Activated T-cell treated with anti-CD3 and anti-CD28 coated beads, Interleukin-2, amount 50 U/mL, for 4 hours (primary cell): ENCODE data around the gene PRSS36. TPM values are rescaled to one million over a fixed set of nuclear protein-coding genes. Genes with fewer than 3 reads are reported as not detected.
"Not testable (repeated sequence)": the region's sequence is repeated elsewhere in the genome, so short reads cannot be mapped to it uniquely, and the experiment has no call there.

Source experiments
- ATAC-seq, 2 donors: fragments of 200-7000 bp; cut with Tn5 transposase; one replicate each; pipeline ENCODE4 v1.10.0; 2021
- DNase-seq: peaks from one replicate; pipeline ENCODE4 v3.0.0-alpha.2; 2020
- H3K27me3 Mint-ChIP-seq: one replicate; pipeline ENCODE4 v1.8.0; 2021; ENCODE audit warnings: low read depth, mixed read lengths
- H3K36me3 Mint-ChIP-seq: one replicate; pipeline ENCODE4 v1.8.0; 2022; ENCODE audit warnings: mixed read lengths; ENCODE audit not compliant: insufficient read depth
- H3K4me1 Mint-ChIP-seq: one replicate; pipeline ENCODE4 v1.8.0; 2021; ENCODE audit warnings: low read depth, mixed read lengths
- H3K4me3 Mint-ChIP-seq: one replicate; pipeline ENCODE4 v1.8.0; 2021; ENCODE audit warnings: mild to moderate bottlenecking, moderate library complexity, mixed read lengths
- H3K9me3 Mint-ChIP-seq: one replicate; pipeline ENCODE4 v1.8.0; 2021; ENCODE audit warnings: mixed read lengths
- total RNA-seq, 3 donors: library from RNA; stranded (reverse); gene quantifications; one replicate each; pipeline ENCODE4 v1.2.1, GENCODE V29; 2021

PRSS36 gene
- total RNA-seq, 3 donors from 2014 or later: 0.40 to 0.78 TPM; not detected in 1

DNA sequence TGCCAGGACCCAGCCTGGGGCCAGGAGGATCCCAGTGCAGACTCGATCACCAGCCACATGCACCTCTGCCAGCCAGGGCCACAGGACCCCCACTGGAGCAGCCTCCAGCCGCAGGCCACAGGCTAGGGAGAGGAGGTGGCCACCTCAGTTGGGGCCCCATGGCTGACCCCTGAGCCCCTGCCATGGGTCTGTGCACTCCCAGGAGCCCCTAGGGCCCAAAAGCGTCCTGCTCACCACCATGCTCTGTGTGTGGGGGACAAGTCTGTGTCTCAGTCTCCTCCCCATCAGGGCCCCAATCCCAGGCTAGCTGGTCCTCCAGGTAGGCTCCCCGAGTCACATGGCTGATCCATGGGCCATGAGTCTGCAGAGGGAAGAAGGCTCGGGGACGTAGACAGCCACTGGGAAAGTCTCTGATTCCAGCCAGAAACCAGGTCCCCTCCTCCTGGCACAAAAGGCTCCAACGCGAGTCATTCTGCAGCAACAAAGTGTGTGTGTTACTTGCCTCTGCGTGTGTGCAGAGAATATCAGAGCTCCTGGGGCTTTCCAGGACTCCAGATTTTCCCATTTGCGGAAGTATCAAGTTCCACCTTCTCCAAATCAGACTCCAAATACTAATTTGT is 8.3 kb downstream of the PRSS36 start:
- H3K36me3 Mint-ChIP-seq: no peaks in the 10 kb centered on the region

GRCh38 chr16:31141071-31141469 is 8.8 kb downstream of the PRSS36 start:
- not testable (repeated sequence) for DNase-seq, ATAC-seq, H3K9me3 Mint-ChIP-seq, H3K36me3 Mint-ChIP-seq, H3K4me1 Mint-ChIP-seq, H3K4me3 Mint-ChIP-seq, H3K27me3 Mint-ChIP-seq

More for the DNA sequence above, 8.3 kb downstream of the PRSS36 start:
- ATAC-seq: no peak
- peak overlapping the region; percentile 46 for H3K4me3 Mint-ChIP-seq
- H3K9me3 Mint-ChIP-seq: no peaks in the 10 kb centered on the region
- no peaks in the 10 kb centered on the region for H3K27me3 Mint-ChIP-seq
- DNase-seq: no peak
- H3K4me1 Mint-ChIP-seq: peaks cover 6% of the 10 kb centered on the region

- Mint-ChIP-seq H3K4me1 (peaks cover 5% of the 10 kb centered on the region), H3K4me3 (no peak overlapping the region), H3K27me3 (no peaks in the 10 kb centered on the region), H3K9me3 (no peaks in the 10 kb centered on the region), H3K36me3 (no peaks in the 10 kb centered on the region)
- no peak for DNase-seq
- ATAC-seq: no peak
These were observed 11.0 kb downstream of the PRSS36 start for GRCh38 chr16:31138621-31139578.

GRCh38 chr16:31136822-31137499 is 12.9 kb downstream of the PRSS36 start:
- H3K27me3 Mint-ChIP-seq, ATAC-seq, H3K36me3 Mint-ChIP-seq, H3K4me3 Mint-ChIP-seq, H3K9me3 Mint-ChIP-seq, H3K4me1 Mint-ChIP-seq, DNase-seq: not testable (repeated sequence)

- no peaks in the 10 kb centered on the region for H3K4me1 Mint-ChIP-seq
- H3K4me3 Mint-ChIP-seq: no peak overlapping the region
- no peaks in the 10 kb centered on the region for H3K9me3 Mint-ChIP-seq
- no peak for DNase-seq
- ATAC-seq: no peak
- H3K36me3 Mint-ChIP-seq: no peaks in the 10 kb centered on the region
- no peaks in the 10 kb centered on the region for H3K27me3 Mint-ChIP-seq
These were observed 13.6 kb downstream of the PRSS36 start for GRCh38 chr16:31136287-31136662.

- ATAC-seq (no peak), DNase-seq (no peak)
- H3K4me1 Mint-ChIP-seq: no peaks in the 10 kb centered on the region
- H3K9me3 Mint-ChIP-seq: no peaks in the 10 kb centered on the region
- peaks cover 3% of the 10 kb centered on the region for H3K36me3 Mint-ChIP-seq
- no peaks in the 10 kb centered on the region for H3K27me3 Mint-ChIP-seq
- H3K4me3 Mint-ChIP-seq: no peak within 1 kb of the TSS
These were observed 14.2 kb downstream of the PRSS36 start, which contains the start of gene PRSS8 for GRCh38 chr16:31135535-31136286. TSS of gene PRSS8 (minus strand) at chr16:31135727. CDS start at chr16:31135498, 229 bp downstream.

DNA sequence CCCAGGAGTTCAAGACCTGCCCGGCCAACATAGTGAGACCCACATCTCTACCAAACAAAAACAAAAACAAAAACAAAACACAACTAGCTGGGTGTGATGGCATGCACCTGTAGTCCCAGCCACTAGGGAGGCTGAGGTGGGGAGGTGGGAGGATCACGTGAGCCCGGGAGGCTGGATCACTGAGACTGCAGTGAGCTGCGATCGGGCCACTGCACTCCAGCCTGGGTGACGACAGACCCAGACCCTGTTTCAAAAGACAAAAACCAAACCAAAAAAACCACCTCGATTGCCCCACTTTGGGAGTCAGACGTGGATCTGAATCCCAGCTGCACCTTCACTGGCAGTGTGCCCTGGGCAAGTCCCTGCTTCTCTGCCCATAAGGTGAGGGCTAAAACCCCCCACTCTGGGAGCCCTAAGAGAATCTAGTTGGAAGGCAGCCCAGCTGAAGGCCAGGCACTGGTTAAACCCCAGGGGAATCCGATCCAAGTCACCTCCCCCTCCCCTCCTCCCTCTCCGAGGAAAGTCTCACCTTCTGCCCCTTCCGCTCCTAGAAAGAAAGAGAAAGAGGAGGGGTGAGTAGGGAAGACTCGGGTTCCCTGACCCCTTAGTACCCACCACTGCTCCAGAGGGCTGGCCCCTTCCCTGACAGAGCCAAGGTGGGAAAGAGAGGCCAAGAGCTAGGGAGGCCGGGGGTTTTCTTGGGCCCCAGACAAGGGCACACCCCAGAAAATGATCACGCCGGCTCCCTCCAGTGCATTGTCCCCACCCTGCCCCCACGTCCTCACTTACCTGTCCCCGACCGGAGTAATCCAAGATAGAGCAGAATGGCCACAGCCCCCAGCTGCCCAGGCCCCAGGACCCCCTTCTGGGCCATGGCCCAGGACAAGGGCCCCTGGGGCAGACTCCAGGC is 15.0 kb downstream of the PRSS36 start:
- no peak for DNase-seq
- Mint-ChIP-seq H3K9me3 (no peaks in the 10 kb centered on the region), H3K36me3 (peaks cover 4% of the 10 kb centered on the region), H3K4me3 (no peak overlapping the region), H3K27me3 (no peaks in the 10 kb centered on the region), H3K4me1 (no peaks in the 10 kb centered on the region)
- ATAC-seq: no peak

- H3K27me3 Mint-ChIP-seq: no peaks in the 10 kb centered on the region
- H3K36me3 Mint-ChIP-seq: peaks cover 4% of the 10 kb centered on the region
- H3K4me1 Mint-ChIP-seq: no peaks in the 10 kb centered on the region
- H3K4me3 Mint-ChIP-seq: no peak overlapping the region
- no peak for ATAC-seq
- no peak for DNase-seq
- no peaks in the 10 kb centered on the region for H3K9me3 Mint-ChIP-seq
These were observed 15.7 kb downstream of the PRSS36 start for GRCh38 chr16:31134091-31134571.

- Mint-ChIP-seq H3K4me3 (no peak overlapping the region), H3K9me3 (no peaks in the 10 kb centered on the region), H3K27me3 (no peaks in the 10 kb centered on the region), H3K4me1 (no peaks in the 10 kb centered on the region), H3K36me3 (peaks cover 4% of the 10 kb centered on the region)
- ATAC-seq (no peak), DNase-seq (no peak)
These were observed 16.8 kb downstream of the PRSS36 start for GRCh38 chr16:31133046-31133501.

DNA sequence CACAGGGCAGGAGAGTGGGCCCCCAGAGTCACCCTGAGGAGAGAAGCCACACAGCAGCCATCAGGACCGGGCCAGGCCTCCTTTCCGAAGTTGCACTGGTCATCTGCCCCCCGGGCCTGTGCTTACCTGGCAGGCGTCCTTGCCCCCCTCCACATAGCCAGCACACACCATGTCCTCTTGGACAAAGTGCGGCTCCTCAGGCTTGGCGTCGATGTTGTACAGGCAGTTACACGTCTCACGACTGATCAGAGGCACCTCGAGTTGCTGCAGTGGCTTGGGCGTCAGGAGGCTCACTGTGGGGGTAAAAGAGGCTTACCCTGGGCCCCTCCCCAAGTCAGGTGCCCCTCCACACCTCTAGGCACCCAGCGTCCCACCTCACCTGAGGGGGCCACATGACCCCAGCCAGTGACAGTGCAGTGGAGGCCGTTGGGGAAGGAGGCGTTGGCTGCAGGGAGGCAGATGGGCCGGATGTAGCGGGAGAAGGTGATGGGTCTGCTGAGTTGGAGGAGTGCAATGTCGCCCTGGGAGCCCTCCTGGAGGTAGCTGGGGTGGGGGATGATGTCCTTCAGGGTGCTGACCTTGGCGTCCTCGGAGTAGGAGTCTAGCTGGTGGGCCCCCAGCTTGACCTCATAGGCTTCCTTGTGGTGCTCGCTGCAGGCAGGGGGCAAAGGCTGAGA is 17.4 kb downstream of the PRSS36 start:
- DNase-seq: no peak
- Mint-ChIP-seq H3K9me3 (no peaks in the 10 kb centered on the region), H3K36me3 (peaks cover 10% of the 10 kb centered on the region), H3K4me3 (no peak overlapping the region), H3K4me1 (no peaks in the 10 kb centered on the region), H3K27me3 (no peaks in the 10 kb centered on the region)
- ATAC-seq: no peak

DNA sequence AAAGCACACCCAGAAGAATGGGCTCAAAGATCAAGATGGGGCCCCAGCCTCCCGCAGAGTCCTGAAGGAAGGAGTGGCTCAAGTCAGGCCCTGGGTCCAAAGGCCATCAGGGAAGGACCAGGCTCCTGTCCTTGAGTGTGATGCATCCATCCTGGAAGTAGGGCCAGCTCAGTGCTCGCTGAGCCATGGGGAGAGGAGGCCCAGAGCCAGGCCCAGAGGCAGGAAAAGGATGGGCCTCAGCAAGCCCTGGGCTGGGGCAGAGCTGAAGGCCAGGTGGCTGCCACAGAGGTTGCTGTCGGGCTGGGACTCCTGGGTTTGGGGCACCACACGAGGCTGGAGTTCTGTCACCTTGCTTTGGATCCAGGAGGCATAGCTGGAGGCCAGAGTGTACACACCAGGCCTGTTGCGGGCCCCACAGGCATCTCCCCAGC is 18.0 kb downstream of the PRSS36 start:
- H3K9me3 Mint-ChIP-seq: no peaks in the 10 kb centered on the region
- H3K4me3 Mint-ChIP-seq: no peak overlapping the region
- ATAC-seq (no peak), DNase-seq (no peak)
- no peaks in the 10 kb centered on the region for H3K27me3 Mint-ChIP-seq
- H3K4me1 Mint-ChIP-seq: no peaks in the 10 kb centered on the region
- peaks cover 10% of the 10 kb centered on the region for H3K36me3 Mint-ChIP-seq

GRCh38 chr16:31131416-31131815 is 18.4 kb downstream of the PRSS36 start:
- no peak for ATAC-seq
- no peak for DNase-seq
- H3K27me3 Mint-ChIP-seq: no peaks in the 10 kb centered on the region
- no peaks in the 10 kb centered on the region for H3K4me1 Mint-ChIP-seq
- no peaks in the 10 kb centered on the region for H3K9me3 Mint-ChIP-seq
- no peak overlapping the region for H3K4me3 Mint-ChIP-seq
- H3K36me3 Mint-ChIP-seq: peaks cover 10% of the 10 kb centered on the region
